Endometrial microvascular endothelial cells (primary cell): ENCODE data around the gene ICAM4. TPM values are rescaled to one million over a fixed set of nuclear protein-coding genes. Genes with fewer than 3 reads are reported as not detected.
"Not testable (repeated sequence)": the region's sequence is repeated elsewhere in the genome, so short reads cannot be mapped to it uniquely, and the experiment has no call there.

Source experiments
- in situ Hi-C: cut with HindIII; loops from 2 replicates; pipeline ENCODE4 v1.10.0; 2017; ENCODE audit warnings: low sequenced_read_pairs, low pct_unique_long_range_greater_than_20kb; ENCODE audit errors: inconsistent ontology term
- total RNA-seq: library from RNA; depleted of rRNA; stranded (reverse); fragments of >200 nt; gene quantifications from one replicate; pipeline ENCODE4 v1.2.3, GENCODE V29; 2015; ENCODE audit errors: inconsistent ontology term

Gene ICAM4, protein sequence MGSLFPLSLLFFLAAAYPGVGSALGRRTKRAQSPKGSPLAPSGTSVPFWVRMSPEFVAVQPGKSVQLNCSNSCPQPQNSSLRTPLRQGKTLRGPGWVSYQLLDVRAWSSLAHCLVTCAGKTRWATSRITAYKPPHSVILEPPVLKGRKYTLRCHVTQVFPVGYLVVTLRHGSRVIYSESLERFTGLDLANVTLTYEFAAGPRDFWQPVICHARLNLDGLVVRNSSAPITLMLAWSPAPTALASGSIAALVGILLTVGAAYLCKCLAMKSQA
- total RNA-seq: 2.1 TPM

DNA sequence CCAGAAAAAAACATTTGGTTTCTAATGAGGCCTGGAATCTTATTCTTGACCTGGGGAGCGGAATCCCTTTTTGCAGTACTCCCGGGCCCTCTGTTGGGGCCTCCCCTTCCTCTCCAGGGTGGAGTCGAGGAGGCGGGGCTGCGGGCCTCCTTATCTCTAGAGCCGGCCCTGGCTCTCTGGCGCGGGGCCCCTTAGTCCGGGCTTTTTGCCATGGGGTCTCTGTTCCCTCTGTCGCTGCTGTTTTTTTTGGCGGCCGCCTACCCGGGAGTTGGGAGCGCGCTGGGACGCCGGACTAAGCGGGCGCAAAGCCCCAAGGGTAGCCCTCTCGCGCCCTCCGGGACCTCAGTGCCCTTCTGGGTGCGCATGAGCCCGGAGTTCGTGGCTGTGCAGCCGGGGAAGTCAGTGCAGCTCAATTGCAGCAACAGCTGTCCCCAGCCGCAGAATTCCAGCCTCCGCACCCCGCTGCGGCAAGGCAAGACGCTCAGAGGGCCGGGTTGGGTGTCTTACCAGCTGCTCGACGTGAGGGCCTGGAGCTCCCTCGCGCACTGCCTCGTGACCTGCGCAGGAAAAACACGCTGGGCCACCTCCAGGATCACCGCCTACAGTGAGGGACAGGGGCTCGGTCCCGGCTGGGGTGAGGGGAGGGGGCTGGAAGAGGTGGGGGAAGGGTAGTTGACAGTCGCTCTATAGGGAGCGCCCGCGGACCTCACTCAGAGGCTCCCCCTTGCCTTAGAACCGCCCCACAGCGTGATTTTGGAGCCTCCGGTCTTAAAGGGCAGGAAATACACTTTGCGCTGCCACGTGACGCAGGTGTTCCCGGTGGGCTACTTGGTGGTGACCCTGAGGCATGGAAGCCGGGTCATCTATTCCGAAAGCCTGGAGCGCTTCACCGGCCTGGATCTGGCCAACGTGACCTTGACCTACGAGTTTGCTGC lies at the start of gene ICAM4:
ICAM4 (plus strand) TSS at position 153 of the 935 bp plus-strand sequence; CDS start at position 211, 58 bp downstream.
- in situ Hi-C loops: no loop called here

DNA sequence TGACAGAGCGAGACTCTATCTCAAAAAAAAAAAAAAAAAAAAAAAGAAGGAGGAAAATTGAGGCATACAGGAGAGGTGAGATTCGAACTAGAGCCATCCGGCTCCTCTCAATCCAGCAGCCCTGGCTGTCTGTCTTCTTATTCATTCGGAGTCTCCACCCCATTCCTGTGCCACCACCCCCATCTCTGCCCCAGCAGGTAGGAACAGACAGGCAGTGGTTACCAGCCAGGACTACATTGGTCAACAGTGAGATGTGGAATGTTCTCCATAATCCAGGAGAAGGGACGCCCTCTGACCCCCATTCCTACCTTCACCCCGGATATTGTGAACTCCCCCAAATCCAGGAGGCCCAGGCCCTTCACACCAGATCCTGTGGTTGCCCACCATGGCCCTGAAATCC lies 49.1 kb upstream of the ICAM4 start:
- in situ Hi-C loops: no loop called here

DNA sequence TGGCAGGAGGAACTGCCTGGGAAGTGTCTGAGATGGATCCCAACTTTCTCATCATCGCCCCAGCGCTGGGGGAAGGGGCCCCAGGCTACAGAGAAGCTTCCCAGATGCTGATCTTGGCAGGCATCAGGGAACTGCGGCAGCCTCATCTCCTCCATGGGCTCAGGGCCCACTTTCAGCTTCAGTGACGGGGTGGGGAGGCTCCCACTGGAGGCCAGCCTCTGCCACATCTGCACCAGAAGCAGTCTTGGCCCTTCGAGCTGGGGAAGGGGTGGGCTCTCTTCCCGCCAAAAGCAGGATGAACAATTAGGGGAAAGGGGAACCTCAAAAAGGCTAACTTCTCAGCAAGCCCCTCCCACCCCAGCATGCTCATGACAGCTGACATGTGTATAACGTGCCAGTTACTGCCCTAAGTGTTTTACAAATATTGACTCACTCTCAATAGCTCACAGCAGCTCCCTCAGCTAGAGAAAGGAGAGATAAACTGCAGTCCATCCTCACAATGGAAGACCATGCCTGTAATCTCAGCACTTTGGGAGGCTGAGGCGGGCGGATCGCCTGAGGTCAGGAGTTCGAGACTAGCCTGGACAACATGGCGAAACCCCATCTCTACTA lies 48.5 kb upstream of the ICAM4 start:
- in situ Hi-C loops: no loop called here

DNA sequence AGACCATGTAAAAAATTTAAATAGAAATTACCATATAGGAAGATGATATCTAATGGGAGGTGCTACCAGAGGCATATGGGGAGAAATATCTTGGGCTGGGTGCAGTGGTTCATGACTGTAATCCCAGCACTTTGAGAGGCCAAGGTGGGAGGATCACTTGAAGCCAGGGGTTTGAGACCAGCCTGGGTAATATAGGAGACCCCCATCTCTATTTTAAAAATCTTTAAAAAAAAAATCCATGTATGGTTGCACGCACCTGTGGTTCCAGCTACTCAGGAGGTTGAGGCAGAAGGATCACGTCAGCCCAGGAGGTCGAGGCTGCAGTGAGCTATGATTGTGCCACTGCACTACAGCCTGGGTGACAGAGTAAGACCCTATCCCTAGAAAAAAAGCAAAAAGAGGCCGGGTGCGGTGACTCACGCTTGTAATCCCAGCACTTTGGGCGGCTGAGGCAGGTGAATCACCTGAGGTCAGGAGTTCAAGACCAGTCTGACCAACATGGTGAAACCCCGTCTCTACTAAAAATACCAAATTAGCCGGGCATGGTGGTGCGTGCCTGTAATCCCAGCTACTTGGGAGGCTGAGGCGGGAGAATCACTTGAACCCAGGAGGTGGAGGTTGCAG lies 44.8 kb upstream of the ICAM4 start:
- in situ Hi-C loops: not testable (repeated sequence)

DNA sequence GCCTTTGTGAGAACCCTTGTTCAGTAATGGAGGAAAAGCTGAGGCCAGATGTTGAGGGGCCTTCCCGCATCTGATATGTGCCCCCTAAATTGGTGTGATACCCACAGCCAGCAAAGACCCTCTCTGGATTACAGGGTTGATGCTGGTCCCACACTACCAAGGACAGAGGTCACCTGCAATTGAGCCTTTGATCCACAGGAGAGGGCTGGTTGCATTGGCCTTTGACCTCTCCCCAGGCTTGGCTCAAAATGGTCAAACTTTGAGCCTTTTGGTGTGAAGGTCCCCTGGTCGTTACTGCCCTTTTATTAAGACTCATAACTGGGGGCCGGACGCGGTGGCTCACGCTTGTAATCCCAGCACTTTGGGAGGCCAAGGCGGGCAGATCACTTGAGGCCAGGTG lies 43.1 kb upstream of the ICAM4 start:
- in situ Hi-C loops: no loop called here

DNA sequence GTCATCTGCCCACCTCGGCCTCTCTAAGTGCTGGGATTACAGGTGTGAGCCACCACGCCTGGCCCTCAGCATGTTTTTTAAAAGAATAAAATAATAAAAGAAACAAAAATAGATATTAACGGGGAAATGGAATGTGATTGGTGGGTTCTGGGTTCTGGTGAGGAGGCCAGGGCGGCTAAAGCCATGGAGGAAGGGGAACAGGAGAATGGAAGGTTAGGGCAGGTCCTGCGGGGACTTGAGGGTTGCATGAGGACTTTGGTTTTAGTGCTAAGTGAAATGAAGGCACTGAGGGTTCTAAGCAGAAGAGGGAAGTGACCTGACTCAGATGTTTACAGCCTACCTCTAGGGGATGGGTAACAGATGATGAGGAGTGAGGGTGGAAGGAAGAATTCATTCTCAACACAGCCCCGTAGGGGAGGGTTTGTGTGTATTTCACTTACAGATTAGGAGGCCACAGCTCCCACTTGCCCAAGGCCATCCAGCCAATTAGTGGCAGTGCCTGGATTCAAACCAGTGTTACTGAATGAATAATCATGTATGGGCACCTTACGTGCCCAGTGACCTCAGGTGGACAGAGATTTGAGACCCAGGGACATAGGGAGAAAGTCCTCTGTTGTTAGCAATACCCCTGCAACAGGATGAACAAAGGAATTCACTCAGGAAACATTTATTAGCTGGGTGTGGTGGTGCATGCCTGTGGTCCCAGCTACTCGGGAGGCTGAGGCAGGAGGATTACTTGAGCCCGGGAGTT lies 41.4 kb upstream of the ICAM4 start:
- in situ Hi-C loops: no loop called here

DNA sequence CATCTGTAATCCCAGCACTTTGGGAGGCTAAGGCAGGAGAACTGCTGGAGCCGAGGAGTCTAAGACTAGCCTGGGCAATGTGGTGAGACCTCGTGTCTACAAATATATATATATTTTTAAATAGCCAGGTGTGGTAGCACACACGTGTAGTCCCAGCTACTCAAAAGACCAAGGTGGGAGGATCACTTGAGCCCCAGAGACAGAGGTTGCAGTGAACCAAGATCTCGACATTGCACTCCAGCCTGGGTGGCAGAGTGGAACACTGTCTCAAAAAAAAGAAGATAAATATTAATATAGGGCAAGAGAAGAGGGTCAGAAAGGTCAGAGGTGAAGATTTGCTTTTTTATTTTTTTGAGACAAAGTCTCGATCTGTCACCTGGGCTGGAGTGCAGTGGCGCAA lies 40.2 kb upstream of the ICAM4 start:
- in situ Hi-C loops: no loop called here

DNA sequence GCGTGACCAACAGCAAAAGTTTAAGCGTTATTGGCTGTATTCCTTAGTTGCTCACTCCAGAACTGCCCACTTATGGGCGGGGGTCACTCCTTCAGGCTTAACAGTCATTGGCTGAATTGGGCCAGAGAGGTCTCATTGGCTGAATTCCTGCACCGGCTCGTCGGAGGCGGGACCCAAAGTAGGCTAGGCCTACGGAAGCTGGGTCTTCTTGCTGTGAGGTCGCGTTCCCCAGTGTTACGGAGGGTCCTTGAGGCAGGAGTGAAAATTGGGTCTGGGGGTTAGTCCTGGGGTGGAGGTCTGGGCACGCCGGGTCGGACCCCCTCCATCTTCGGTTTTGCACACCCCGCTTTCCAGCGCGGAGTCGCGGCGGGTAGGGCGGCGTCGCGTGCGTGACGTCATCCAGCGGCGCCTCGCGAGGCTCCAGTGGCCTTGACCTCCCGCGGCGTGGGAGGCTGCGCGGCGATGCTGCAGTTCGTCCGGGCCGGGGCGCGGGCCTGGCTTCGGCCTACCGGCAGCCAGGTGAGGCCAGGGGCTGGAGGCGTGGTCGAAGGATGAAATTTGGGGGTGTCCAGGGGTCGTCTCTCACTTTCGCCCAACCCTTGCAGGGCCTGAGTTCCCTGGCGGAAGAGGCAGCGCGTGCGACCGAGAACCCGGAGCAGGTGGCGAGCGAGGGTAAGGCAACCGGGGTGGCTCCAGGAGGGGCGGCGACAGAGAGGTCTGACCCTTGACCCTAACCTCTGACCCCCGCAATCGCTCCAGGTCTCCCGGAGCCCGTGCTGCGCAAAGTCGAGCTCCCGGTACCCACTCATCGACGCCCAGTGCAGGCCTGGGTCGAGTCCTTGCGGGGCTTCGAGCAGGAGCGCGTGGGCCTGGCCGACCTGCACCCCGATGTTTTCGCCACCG lies 34.7 kb upstream of the ICAM4 start, which contains the start of gene MRPL4:
MRPL4 (plus strand) TSS at position 423 of the 903 bp plus-strand sequence; CDS start at position 463, 40 bp downstream.
- in situ Hi-C loops: no loop called here

DNA sequence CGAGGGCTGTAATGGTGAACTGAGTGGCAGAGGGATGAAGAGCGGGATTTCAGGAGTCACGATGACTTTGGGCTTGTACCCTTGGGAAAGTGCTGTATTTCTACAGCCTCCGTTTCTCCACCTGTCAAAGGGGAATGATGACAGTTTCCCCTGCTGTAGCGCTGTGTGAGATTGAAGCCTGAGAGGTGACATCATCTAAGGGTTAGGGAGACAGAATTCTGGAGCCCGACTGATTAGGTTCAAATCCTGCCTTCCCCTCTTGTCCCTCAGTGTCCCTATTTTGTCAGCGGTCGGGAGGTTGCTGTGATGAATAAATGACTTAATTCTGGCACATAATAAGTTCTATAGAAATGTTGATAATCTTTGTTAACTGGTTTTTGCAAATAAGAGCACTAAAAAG lies 34.0 kb upstream of the ICAM4 start:
- in situ Hi-C loops: no loop called here

DNA sequence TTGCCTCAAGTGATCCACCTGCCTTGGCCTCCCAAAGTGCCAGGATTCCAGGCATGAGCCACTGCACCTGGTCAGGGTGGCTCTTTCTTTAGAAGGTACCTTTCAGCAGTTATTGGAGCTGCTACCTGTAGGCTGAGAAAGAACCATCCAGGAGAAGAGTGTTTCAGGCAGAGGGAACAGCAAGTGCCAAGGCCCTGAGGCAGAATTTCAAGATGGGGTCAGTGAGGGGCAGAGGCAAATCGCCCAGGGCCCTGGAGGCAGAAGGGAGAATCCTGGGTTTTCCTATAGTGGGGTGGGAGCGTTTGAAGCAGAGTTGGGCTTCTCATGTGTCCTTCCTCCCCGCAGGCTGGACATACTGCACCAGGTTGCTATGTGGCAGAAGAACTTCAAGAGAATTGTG lies 32.5 kb upstream of the ICAM4 start:
- in situ Hi-C loops: no loop called here

DNA sequence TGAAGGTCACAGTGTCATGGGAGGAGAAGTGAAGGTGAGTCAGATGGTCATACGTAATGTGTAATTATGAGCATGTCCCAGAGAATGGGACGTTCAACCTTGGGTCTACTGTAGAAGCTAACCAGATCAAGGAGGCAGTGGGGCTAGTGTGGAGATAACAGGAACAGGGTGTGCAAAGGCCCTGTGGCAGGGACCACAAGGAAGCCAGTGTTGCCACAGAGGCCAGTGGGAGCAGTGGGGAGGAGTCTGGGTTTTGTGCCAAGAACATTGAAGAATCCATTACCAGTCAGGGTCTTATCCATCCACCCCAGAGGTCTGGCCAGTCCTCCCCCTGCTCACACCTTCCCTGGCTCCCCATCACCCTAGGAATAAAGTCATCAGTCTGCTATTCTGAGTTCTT lies 31.4 kb upstream of the ICAM4 start:
- in situ Hi-C loops: no loop called here

DNA sequence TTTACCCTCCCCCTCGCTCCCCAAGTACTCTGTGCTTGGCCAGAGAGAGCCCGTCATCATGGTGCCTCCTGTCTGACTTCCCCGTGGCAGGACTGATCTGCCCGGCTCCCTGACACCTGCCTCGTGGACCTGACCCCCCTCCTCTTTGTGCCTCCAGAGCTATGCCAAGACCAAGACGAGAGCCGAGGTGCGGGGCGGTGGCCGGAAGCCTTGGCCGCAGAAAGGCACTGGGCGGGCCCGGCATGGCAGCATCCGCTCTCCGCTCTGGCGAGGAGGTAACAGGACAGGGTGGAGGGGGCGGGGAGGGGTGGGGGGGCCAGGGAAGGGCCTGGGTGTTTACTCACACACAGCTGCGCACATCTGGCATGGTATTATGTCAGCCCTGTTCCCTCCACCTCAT lies 30.2 kb upstream of the ICAM4 start:
- in situ Hi-C loops: no loop called here

DNA sequence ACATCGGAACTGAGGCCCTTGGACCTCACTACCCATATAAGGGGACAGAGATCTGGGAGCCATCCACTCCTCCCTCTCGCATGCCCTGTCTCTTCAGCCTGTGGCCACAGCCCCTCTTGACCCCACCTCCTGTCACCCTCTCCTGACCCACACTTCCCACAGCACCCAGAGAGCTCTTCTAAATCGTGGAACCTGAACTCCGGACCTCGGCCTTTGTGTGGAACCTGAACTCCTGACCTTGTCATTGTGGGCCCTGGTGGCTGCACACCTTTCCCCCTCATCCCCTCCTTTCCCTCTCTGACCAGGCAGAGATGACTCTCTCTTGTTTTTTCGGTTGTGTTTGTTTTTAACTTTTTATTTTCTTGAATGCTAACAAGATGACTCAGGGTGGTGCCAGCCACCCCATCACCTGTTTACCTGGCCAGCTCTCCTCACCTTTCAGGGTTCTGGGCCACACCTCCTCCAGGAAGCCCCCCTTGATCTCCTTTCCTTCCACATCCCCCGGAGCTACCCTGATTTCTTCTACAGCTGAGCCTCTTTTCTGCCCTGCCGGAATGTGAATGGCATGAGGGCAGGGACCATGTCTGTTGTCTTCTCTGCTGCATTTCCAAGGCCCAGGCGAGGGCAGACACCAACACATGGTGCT lies 29.7 kb upstream of the ICAM4 start:
- in situ Hi-C loops: no loop called here

DNA sequence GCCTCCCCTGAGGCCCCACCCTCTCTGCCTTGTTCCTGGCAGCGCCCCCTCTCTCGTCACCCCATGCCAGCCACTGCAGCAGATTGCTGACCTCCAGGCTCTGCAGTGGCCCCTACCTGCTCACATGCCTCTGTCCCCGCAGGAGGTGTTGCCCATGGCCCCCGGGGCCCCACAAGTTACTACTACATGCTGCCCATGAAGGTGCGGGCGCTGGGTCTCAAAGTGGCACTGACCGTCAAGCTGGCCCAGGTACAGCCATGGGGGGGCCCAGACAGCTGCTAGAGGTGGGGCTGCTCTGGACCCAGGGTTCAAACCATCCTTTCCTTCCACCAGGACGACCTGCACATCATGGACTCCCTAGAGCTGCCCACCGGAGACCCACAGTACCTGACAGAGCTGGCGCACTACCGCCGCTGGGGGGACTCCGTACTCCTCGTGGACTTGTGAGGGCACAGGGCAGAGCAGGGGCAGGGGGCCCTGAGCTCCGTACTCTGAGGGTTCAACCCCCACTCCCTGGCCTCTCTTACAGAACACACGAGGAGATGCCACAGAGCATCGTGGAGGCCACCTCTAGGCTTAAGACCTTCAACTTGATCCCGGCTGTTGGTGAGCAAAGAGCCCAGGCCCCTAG lies 28.6 kb upstream of the ICAM4 start:
- in situ Hi-C loops: no loop called here

DNA sequence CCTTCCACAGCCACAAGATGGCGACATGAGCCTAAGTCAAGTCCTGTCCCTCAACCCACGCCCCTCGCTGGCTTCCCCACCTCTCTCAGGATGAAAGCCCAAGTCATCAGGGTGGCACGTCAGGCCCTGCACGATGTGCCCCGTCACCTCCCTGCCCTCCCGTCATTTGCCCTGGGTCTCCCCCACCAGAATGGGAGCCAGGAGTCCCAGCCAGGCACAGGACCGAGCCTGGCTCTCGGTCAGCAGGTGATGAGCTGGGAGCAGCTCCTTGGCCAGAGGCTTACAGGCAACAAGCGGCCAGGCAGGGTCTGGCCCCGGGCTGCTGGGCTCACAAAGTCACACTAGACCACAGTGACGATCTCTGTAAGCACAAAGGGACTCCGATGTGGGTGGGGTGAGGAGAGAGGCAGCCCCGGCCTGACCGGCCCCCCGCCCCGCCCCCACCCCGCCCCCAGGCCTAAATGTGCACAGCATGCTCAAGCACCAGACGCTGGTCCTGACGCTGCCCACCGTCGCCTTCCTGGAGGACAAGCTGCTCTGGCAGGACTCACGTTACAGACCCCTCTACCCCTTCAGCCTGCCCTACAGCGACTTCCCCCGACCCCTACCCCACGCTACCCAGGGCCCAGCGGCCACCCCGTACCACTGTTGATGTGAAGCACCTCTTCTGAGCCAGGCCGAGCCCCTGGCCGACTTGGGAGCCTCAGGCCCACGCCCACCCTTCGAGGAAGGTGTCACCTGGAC lies 27.4 kb upstream of the ICAM4 start:
- in situ Hi-C loops: no loop called here

DNA sequence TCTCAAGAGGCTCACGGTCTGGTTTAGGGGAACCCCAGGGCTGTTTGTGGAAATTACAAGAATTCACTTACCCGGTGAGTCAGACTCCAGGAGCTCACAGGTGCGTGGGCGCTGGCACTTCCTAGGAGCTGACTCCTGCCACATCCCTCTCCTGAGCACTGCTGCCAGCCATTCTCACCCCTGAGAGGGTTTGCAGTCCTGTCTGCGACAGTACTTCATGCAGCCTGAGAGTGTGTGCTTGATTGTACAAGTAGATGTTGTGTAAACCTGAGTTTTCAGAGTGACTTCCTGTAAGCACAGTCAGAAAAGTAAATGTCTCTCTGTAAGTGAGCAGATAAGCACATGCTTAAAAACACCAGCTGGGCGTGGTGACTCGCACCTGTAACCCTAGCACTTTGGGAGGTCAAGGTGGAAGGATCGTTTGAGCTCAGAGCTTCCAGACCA lies 26.6 kb upstream of the ICAM4 start:
- in situ Hi-C loops: no loop called here
